NCI-H1417 treated with DMSO at 0.1 percent for 48 hours (cell line): Measurements from ENCODE around the gene ERFL.
"Not testable (repeated sequence)": the region's sequence is repeated elsewhere in the genome, so short reads cannot be mapped to it uniquely, and the experiment has no call there.

Experiments
- DNase-seq: peaks from one replicate; lab custom pipeline; 2025; lab: John Stamatoyannopoulos, UW

The ERFL gene

DNA sequence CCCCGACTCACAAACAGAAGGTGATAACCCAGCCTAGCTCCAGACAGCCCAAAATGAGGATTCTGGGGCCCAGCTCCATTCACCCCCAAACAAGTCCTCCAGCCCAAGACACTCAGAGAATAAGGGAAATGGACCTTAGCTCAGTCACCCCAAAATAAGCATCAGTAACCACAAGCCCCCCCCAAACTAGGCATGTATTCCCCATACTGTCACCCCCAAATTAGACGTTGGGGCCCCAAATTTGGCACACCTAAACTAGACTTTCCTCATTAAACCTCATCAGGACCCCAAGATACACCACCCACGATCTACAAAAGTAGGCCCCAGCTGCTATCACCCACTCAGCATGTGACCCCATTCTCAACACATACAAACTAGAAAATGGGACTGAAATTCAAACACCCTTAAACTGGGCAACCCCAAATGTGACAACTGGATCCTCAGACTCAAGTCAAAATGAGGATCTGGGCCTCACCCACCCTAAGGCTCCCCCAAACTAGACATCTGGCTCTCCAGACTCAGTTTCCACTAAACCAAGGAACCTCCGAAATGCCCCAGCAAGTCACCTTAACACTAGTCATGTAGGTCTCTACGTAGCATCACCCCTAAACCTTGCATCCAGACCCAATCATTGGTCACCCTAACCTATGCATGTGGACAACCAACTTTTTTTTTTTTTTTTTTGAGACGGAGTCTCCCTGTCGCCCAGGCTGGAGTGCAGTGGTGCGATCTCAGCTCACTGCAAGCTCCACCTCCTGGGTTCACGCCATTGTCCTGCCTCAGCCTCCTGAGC, 13.4 kb upstream of the ERFL start:
- DNase-seq: no peak

DNA sequence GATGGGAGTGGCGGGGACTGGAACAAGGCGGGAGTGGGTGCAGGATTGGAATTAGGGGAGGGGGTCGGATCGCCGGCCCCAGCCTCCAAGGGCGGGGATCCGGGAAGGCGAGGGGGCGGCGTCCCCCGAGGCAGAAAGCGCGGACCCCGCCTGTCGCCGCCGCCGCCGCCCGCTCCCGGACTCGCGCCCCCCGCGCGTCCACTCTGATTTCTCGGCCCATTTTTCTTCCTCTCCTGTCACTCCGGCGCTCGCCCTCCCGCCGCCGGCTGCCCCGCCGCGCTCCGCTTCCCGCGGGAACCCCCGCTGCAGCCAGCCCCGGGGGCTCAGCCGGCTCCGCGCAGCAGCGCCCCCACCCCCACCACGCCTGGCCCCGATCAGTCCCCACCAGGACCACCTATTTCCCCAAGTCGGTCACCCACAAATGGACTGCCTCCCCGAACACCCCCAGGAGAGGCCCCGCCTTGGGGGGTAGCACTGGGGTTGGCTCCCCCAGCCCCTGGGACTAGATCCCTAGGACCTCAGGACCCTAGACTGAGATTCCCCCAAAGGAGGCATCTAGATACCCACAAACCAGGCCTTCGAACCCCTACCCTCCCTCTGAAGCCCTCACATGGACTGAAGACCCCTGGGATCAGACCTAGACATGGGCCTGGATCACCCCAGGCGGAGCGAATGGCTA, 12.6 kb upstream of the ERFL start:
- no peak for DNase-seq

GRCh38 chr19:41939861-41940730, 11.8 kb upstream of the ERFL start:
- no peak for DNase-seq

DNA sequence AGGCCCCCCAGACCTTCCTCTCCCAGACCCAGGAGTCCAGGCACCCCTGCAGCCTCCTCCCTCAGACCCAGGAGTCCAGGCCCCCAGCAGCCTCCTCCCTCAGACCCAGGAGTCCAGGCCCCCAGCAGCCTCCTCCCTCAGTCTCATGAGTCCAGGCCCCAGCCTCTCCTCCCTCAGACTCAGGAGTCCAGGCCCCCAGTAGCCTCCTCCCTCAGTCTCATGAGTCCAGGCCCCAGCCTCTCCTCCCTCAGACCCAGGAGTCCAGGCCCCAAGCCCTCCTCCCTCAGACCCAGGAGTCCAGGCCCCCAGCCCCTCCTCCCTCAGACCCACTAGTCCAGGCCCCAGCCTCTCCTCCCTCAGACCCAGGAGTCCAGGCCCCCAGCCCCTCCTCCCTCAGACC, 11.0 kb upstream of the ERFL start:
- not testable (repeated sequence) for DNase-seq

- no peak for DNase-seq
These were observed 9.5 kb upstream of the ERFL start for GRCh38 chr19:41937525-41938468.

- no peak for DNase-seq
These were observed 8.7 kb upstream of the ERFL start for GRCh38 chr19:41936961-41937360.

- DNase-seq: no peak
These were observed 8.2 kb upstream of the ERFL start for GRCh38 chr19:41936416-41936850.

DNA sequence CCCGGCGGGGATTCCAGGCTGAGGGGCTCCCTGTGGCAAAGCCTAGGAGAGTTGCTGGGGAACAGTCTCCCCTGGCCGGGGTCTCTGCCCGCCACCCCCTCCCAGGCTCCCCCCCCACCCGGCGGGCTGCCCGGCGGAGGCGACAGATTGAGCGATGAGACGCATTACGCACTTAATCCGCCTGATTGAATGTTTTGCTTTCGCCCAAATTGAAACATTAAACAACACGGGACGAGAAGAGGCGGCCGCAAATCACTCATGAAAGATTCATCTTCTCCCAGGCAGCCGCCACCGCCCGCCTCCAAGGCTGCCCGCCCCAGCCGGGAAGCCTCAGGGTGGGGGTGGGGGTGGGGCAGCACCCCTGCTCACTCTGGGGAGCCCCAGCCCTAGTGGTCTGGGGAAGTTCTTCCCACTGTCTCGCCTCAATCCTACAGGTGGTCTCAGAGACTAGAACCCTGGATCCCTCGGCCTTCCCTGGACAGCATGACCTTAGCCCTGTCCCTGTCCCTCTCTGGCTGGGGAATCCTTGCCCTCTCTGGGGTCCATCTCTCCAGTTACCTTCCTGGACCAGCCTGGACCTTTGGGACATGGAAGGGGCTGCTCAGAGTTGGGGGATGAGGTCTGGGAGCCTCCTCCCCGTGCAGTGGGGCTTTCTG, 7.6 kb upstream of the ERFL start:
- DNase-seq: no peak

DNA sequence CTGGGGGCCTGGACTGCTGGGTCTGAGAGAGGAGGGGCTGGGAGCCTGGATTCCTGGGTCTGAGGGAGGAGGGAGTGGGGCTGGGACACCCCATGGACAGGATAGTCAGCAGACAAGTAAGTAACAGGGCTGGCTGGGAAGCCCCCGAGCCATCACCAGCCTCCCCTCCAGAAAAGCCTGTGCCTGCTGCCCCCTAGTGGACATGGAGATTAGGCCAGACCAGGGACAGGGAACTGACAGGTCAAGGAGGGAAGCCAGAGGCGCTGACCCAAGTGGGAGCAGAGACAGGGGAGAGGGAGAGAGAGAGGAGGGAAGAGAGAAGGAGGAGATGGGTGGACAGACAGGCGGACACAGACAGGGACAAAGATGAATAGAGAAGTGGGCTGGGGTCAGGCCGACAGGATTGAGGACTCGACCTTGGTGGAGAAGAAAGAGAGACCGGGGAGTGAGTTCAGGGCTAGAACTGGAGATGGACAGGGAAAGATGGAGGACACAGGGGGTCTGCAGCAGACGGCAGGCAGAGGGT, 6.7 kb upstream of the ERFL start:
- no peak for DNase-seq

GRCh38 chr19:41933693-41934426, 5.6 kb upstream of the ERFL start:
- DNase-seq: no peak

- no peak for DNase-seq
These were observed 4.6 kb upstream of the ERFL start for GRCh38 chr19:41932720-41933332.

- DNase-seq: no peak
These were observed 4.0 kb upstream of the ERFL start for GRCh38 chr19:41932259-41932719.

- DNase-seq: no peak
These were observed 2.8 kb upstream of the ERFL start for GRCh38 chr19:41930926-41931592.

- DNase-seq: no peak
These were observed 2.1 kb upstream of the ERFL start for GRCh38 chr19:41930322-41930722.

DNA sequence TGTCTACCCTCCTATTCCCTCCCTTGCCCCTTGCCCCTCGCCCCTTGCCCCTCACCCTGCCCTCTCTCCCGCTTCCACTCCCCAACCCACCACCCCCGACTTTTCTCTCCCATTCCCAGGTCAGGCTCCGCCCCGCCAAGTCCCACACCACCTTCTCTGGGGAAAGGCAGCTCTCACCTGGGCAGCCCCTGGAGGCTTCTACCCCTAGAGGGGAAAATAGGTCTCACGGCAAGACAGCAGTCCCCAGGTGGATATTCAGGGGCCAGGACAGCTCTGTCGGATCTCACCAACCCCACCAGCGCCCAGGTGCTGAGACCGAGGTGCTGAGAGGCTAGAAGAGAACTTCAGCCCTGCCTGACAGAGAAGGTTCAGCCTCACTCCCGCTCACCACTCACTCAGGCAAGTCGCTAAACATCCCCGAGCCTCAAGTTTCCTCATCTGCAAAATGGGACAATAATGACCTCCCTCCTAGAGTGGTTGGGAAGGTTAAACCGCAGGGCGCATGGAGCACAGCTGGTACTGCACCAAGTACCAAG, 1.4 kb upstream of the ERFL start:
- no peak for DNase-seq

GRCh38 chr19:41928754-41929535, 696 bp upstream of the ERFL start:
- no peak for DNase-seq

- no peak for DNase-seq
These were observed 604 bp downstream of the ERFL start for GRCh38 chr19:41927497-41928192.
